HL-60 (cell line): ENCODE results near the gene TRIP10.
A peak's percentile ranks its signal among the peaks of the same experiment; 100 is the strongest.
"Not testable (repeated sequence)": the region's sequence is repeated elsewhere in the genome, so short reads cannot be mapped to it uniquely, and the experiment has no call there.

Experiments
- DNase-seq, 2 experiments: peaks; one replicate each; pipeline ENCODE4 v3.0.0-alpha.2; 2010 to 2020; ENCODE audit warnings: low read depth in 1 of 2, low spot score in 1 of 2
- H3K27ac ChIP-seq: fragments of 250-450 bp; sonication (Bioruptor Pico); replicated peaks from 2 replicates; pipeline ENCODE4 v1.5.1; 2020; ENCODE audit warnings: mild to moderate bottlenecking, moderate library complexity
- H3K27me3 ChIP-seq: fragments of 250-450 bp; sonication (Bioruptor Pico); 2 replicates; pipeline ENCODE4 v1.5.1; 2021; ENCODE audit warnings: mild to moderate bottlenecking, moderate library complexity; ENCODE audit not compliant: insufficient read depth, poor library complexity, severe bottlenecking
- H3K4me3 ChIP-seq: replicated peaks from 2 replicates; pipeline ENCODE4 v1.5.1; 2011; ENCODE audit warnings: mild to moderate bottlenecking, control low read depth, low read length; ENCODE audit not compliant: insufficient read depth
- GABPA ChIP-seq: IDR thresholded peaks from 2 replicates; pipeline ENCODE4 v1.6.1; 2012; ENCODE audit warnings: low read depth
- POLR2AphosphoS5 ChIP-seq: IDR thresholded peaks from 2 replicates; pipeline ENCODE4 v1.6.1; 2012; ENCODE audit warnings: low read depth
- SPI1 ChIP-seq: IDR thresholded peaks from 2 replicates; pipeline ENCODE4 v1.6.1; 2012; ENCODE audit warnings: low read depth, mild to moderate bottlenecking, borderline replicate concordance
- TF ChIP-seq, protein P1 (sequence below): IDR thresholded peaks from 2 replicates; pipeline ENCODE4 v1.6.1; 2012; ENCODE audit warnings: low read depth; ENCODE audit not compliant: insufficient replicate concordance
- TF ChIP-seq, protein P2 (sequence below): IDR thresholded peaks from one replicate; pipeline ENCODE4 v1.5.1; 2011; ENCODE audit warnings: low read length, control low read depth, inconsistent platforms; ENCODE audit not compliant: insufficient read depth

Gene TRIP10

DNA sequence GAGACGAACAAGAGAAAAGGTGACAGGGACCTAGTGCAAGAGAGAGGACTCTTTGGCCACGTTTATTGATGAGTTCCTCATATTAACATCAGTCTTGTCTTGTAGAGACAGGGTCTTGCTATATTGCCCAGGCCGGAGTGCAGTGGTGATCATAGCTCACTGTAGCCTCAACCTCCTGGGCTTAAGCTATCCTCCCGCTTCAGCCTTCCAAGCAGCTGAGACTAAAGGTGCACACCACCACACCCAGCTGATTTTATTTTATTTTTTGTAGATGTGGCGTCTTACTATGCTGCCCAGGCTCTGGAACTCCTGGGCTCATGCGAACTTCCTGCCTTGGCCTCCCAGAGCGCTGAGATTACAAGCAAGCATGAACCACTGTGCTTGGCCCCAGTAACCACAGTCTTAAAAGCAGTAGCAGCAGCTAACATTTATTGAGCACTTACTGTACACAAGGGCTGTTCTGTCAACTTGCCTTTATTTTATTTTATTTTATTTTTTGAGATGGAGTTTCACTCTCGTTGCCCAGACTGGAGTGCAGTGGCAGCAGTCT lies 28.8 kb downstream of the TRIP10 start:
- no peak for TF ChIP-seq GABPA
- TF ChIP-seq, protein P1, sequence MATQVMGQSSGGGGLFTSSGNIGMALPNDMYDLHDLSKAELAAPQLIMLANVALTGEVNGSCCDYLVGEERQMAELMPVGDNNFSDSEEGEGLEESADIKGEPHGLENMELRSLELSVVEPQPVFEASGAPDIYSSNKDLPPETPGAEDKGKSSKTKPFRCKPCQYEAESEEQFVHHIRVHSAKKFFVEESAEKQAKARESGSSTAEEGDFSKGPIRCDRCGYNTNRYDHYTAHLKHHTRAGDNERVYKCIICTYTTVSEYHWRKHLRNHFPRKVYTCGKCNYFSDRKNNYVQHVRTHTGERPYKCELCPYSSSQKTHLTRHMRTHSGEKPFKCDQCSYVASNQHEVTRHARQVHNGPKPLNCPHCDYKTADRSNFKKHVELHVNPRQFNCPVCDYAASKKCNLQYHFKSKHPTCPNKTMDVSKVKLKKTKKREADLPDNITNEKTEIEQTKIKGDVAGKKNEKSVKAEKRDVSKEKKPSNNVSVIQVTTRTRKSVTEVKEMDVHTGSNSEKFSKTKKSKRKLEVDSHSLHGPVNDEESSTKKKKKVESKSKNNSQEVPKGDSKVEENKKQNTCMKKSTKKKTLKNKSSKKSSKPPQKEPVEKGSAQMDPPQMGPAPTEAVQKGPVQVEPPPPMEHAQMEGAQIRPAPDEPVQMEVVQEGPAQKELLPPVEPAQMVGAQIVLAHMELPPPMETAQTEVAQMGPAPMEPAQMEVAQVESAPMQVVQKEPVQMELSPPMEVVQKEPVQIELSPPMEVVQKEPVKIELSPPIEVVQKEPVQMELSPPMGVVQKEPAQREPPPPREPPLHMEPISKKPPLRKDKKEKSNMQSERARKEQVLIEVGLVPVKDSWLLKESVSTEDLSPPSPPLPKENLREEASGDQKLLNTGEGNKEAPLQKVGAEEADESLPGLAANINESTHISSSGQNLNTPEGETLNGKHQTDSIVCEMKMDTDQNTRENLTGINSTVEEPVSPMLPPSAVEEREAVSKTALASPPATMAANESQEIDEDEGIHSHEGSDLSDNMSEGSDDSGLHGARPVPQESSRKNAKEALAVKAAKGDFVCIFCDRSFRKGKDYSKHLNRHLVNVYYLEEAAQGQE = no peak
- no peak for DNase-seq
- Histone ChIP-seq H3K4me3 (peak overlapping the region; percentile 56), H3K27ac (no peak overlapping the region), H3K27me3 (no peaks in the 10 kb centered on the region)

DNA sequence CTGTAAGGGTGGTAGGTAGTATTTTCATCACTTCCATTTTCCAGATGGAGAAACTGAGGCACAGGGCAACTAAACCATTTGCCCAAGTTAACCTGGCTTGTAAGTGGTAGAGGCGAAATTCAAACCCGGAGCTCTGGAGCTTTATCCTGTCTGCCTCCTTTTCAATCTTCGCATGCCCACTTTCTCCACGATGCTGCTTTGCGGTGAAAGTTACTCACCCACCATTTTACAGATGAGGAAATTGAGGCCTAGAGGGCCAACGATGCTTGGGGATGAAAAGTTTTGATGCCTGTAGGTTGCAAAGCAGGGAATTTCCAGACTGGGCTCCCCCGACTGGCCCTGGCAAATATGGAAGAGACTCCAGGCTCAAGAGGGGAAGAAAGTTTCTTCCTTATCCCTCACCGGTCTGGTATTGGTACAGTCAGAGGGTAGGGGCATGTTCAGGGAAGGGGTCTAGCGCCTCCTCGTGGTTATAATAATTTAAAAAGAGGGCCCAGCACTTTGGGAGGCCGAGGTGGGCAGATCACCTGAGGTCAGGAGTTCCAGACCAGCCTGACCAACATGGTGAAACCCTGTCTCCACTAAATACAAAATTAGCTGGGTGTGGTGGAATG lies 29.6 kb downstream of the TRIP10 start:
- no peak for TF ChIP-seq GABPA
- TF ChIP-seq, protein P1 = no peak
- TF ChIP-seq SPI1 = no peak
- TF ChIP-seq, protein P2, sequence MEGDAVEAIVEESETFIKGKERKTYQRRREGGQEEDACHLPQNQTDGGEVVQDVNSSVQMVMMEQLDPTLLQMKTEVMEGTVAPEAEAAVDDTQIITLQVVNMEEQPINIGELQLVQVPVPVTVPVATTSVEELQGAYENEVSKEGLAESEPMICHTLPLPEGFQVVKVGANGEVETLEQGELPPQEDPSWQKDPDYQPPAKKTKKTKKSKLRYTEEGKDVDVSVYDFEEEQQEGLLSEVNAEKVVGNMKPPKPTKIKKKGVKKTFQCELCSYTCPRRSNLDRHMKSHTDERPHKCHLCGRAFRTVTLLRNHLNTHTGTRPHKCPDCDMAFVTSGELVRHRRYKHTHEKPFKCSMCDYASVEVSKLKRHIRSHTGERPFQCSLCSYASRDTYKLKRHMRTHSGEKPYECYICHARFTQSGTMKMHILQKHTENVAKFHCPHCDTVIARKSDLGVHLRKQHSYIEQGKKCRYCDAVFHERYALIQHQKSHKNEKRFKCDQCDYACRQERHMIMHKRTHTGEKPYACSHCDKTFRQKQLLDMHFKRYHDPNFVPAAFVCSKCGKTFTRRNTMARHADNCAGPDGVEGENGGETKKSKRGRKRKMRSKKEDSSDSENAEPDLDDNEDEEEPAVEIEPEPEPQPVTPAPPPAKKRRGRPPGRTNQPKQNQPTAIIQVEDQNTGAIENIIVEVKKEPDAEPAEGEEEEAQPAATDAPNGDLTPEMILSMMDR = no peak
- TF ChIP-seq POLR2AphosphoS5 = no peak
- H3K4me3 ChIP-seq = no peak overlapping the region
- no peak overlapping the region for H3K27ac ChIP-seq
- H3K27me3 ChIP-seq = no peaks in the 10 kb centered on the region
- DNase-seq = peak in 1 of 2 experiments; percentile 18

DNA sequence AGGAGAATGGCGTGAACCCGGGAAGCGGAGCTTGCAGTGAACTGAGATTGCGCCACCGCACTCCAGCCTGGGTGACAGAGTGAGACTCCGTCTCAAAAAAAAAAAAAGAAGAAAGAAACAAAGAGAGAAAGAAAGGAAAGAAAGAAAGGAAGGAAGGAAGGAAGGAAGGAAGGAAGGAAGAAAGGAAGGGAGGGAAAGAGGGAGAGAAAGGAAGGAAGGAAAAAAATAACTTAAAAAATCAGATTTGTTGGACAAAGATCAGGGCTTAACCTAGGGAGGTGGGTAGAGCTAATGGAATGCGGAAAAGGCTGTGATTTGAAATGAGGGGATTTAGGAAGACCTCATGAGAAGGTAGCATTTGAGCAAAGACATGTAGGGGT lies 32.2 kb downstream of the TRIP10 start:
- H3K27me3 ChIP-seq, DNase-seq, H3K4me3 ChIP-seq: not testable (repeated sequence)
- H3K27ac ChIP-seq = peak overlapping the region; percentile 96

DNA sequence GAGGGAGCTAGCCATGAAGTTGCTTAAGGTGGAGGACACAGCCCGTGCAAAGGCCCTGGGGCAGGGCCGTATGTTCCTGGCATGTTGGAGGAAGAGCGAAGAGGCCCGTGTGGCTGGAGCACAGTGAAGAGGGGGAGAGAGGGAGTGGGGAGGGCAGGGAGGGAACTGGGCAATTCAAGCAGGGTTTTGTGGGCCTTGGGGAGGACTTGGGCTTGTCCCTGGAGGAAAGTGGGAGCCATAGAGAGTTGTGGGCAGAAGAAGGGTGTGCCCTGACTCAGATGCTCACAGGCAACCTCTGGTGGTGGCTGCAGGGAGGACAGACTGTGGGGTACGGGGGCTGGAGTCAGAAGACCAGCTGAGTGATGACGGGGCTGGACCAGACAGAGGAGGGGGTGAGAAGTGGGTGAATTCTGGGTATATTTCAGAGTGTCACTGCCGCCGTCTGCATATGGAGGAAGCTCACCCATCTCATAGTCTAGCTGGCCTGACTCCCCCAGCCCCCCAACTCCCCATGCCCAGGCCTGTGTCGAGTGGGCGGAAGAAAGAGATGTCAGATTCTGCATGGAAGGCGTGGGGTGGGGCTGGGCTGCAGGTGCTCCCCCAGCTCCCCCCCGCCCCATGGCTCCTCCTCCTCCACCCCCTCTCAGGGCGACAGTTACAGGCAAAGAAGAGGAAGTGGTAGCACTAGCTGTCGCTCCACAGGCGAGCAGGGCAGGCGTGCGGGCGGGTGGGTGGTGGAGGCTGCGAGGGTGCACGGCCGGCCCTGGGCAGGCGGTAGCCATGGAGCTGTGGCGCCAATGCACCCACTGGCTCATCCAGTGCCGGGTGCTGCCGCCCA lies 32.8 kb downstream of the TRIP10 start, which contains the start of gene VAV1:
VAV1 (plus strand) TSS at position 681 of the 838 bp plus-strand sequence; CDS start at position 781, 100 bp downstream.
- TF ChIP-seq GABPA = no peak
- TF ChIP-seq POLR2AphosphoS5 = peak; percentile 84
- TF ChIP-seq SPI1 = peak; percentile 97
- TF ChIP-seq, protein P1 = no peak
- TF ChIP-seq, protein P2 = peak; percentile 48
- Histone ChIP-seq H3K27ac (peak within 1 kb of the TSS; percentile 96), H3K27me3 (no peaks in the 10 kb centered on the region), H3K4me3 (peak within 1 kb of the TSS; percentile 87)
- peak; percentile 91 to 96 for DNase-seq
